Stimulated activated CD4-positive, alpha-beta T cell treated with anti-CD3 and anti-CD28 coated beads, Interleukin-2, amount 100 ng/mL, for 4 hours (primary cell): ENCODE measurements around the gene WDR93.

Experiments
- DNase-seq: peaks from one replicate; pipeline ENCODE4 v3.0.0-alpha.2; 2020; ENCODE audit warnings: low read depth

Gene WDR93

DNA sequence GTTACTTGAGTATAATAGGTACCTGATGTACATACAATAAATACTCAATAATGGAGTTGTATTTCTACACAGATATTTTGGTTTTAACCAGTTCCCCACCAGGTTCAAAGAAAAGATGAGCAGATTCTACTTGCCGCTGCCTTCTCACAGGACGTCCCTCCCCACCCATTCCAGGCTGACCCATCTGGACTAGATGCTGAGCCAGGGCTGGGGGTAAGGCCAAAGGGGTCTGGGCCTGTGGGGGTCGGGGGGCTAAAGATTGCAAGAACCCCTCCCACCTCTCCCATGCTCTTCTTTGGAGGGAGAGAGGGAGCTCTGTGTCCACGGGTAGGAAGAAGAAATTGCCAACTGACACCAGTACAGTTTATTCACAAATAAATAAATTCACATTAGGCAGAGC, 58.9 kb downstream of the WDR93 start:
- DNase-seq: no peak

DNA sequence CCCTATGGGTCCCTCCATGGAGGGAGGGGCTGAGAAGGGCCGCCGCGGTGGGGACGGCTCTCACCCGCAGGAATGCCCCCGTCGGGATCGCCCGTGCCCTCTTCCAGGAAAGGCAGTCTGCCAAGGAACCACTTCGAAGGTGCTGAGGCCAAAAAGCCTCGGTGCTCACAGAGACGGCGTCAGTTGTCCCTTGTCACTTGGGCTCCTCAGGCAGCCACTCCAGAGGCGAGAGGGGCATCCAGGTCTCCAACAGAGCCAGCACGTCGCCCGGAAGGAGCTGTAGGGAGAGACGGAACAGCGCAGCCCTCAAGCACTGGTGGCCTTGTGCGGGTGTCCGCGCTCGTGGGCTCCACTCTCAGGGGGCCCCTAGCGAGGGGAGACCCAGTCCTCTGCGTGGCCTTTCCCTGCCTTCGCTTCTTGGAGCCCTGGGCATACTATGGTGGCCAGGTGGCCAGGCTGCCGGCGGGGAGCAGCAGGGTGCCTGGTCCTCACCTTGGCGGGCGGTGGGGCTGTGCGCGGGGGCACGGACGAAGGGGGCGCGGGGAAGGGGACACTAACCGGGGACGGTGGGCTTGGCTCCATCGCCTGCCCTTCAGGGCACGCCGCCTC, 59.4 kb downstream of the WDR93 start:
- no peak for DNase-seq

DNA sequence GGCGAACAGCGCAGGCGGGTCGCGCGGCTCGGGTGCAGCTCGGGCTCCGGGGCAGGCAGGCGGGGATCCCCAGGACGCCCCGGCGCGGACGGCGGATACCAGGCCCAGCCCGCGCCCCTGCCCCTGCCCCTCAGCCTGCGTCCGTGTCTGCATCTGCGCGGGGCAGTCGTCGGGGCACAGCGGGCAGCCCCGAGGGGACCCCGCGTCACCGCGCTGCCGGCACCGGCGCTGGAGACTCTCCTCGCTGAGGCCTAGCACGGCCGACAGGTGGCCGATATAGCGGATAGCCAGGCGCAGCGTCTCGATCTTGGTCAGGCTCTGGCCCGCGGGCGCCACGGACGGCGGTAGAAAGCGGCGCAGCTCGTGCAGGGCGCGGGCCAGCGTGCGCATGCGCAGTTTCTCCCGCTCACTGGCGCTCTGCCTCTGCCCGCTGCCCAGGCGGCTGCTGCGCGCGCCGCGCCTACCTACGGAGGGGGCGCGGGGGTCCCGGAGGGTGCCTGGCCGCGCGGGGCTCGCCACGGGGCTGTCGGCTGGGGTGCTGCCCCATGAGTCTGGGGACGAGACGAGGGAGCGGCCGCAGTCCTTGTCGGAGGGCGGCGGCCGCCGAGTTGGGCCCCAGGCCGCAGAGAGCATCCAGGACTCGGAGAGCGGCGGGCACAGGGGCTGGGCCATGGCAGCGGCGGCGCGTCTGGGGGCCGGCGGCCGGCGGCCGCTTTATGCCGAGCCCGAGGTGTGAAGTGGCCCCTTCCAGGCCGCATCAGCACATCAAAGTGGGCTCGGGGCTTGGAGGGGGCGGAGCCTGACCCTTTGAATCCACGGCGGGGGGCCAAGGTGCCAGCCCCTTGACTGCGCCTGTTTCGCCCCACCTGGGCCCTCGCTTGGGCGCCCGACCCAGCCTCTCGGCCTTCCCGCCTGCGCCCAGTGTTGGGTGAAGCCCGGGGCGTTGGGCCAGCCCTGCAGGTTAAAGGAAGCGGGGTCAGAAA, 60.2 kb downstream of the WDR93 start, which contains the start of gene MESP1:
TSS of gene MESP1 (minus strand) at position 690 of the 983 bp plus-strand sequence. CDS start at position 672, 18 bp downstream.
- peak; percentile 77 for DNase-seq

DNA sequence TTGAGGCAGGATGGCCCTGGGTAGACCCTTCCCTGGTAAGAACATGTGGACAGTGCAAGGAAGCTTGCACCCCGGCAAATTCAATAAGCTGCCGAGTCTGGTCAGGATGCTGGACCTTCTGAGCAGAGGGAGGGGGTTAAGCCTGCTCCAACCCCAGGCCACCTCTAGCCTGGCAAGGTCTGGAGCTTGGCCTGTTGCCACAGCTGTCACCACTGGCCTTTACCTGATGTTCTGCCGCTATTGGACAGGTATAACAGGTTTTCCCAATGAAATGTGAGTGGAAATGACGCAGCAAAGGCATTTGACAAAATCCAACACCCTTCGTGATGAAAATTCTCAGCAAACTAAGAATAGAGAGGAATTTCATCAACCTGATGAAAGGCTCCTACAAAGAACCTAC, 61.1 kb downstream of the WDR93 start:
- DNase-seq: no peak

DNA sequence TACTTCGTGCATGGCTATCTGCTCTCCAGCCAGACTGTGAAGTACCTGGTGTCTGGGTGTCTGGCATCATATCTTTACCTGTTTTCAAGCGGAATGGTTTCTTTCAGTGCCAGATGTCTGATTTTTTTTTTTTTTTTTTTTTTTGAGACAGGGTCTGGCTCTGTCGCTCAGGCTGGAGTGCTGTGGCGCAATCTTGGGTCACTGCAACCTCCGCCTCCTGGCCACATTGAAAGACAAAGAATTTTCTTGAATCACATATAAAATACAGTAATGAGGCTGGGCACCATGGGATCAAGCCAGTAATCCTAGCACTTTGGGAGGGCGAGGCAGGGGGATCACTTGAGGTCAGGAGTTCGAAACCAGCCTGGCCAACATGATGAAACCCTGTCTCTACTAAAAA, 63.2 kb downstream of the WDR93 start:
- DNase-seq: no peak

DNA sequence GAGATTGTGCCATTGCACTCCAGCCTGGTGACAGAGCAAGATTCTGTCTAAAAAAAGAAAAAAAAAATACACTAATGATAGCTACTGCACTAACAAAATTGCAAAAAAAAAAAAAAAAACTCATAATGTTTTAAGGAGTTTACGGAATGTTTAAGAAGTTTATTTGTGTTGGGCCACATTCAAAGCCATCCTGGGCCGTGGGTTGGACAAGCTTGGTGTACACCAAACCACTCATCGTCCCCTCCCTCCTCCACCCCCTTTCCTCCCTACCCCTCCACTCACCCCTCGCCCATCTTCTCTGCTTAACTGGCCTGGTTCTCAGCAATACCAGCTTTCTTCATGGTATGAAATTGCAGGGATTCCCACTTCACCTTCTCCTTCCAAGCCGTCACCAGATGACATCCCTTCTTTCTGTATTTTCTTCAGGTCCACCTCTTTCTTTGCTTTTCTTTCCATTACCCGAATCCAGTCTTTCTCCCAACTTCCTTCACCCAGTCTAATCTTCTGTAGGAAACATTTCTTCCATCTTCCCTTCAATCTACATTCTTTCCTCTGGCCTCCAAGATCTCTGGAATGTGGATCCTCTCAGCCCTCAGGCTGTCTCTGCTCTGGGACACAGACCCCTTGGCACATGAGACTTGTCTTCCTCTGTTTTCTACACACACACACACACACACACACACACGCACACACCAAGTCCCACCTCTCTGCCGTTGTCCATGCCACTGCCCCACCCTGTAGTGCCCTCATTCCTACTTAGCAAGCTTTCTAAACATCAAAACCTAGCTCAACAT, 63.9 kb downstream of the WDR93 start:
- no peak for DNase-seq

DNA sequence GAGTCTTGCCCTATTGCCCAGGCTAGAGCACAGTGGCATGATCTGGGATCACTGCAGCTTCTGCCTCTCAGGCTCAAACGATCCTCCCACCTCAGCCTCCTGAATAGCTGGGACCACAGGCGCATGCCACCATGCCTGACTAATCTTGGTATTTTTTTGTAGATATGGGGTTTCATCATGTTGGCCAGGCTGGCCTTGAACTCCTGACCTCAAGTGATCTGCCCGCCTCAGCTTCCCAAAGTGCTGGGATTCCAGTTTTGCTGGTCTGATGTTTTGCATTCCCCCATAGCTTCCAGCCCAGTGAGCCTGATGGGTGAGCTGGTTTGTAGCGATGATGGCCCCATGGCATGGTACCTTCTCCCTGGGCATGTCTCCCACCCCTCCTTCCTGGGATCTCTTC, 65.1 kb downstream of the WDR93 start:
- DNase-seq: no peak

DNA sequence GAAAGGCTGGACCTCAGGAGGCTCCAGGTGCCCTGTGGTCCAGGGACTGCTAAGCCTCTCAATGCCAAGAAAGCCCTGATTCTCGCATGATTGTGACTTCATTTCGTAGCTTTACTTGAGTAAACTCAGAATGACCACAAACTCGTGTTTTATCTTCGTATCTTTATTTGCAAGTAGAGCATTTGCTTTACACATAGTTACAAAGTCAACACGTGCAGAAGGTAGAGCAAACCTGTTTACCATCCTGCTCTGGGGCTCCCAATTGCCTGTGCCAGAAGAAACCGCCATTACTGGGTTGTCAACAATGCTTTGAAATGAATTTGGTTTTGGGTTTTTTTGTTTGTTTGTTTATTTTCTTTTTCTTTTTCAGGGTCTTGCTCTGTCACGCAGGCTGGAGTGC, 66.3 kb downstream of the WDR93 start:
- DNase-seq: no peak

DNA sequence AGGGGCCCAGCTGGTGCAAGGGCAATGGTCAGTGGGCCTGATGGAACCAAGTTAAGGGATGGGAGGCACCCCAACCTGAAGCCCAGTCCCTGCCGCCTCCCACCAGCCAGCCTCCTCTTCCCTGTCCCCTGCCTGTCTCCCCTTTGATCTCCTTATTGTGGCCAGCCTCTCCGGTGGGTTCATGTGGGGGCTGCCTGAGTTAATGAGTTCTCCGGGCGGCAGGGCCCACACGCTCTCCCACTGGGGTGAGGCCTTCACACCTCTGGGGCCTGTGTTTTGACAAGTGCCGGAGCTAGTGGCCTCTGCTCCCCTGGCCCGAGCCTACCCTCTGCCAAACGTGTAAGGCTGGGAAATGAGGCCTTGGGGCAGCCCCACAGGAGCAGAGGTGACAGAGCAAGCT, 67.7 kb downstream of the WDR93 start:
- DNase-seq: no peak

DNA sequence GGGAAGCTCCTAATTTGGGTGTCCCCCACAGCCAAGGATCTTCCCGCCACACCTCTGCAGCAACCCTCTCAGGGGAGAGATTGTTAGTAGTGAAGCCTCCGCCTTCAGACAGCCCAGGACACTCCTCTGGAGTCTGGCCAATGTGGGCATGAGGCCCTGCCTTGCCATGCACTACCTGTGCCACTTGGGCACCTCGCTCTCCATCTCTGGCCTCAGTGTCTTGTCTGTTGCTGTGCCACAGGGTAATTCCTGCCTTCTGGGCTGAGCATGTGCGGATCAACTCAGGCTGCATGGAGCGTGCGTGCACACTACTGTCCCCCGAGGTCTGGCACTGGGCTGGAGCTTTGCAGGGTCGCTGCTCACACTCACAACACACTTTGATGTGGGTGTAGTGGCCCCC, 68.4 kb downstream of the WDR93 start:
- DNase-seq: no peak

DNA sequence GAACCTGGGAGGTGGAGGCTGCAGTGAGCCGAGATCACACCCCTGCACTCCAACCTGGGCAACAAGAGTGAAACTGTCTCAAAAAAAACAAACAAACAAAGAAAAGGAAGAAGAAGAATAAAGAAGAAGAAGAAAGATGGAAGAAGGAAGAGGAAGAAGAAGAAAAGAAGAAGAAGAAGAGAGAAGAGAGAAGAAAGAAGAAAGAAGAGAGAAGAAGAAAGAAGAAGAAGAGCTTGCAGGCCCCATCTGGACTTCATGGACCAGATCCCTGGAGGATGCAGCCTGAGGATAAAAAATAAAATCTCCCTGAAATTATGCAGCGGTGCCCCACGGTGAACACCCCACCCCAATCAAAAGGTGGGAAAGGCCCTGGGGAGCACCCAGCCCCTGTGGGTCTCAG, 69.2 kb downstream of the WDR93 start:
- DNase-seq: no peak

DNA sequence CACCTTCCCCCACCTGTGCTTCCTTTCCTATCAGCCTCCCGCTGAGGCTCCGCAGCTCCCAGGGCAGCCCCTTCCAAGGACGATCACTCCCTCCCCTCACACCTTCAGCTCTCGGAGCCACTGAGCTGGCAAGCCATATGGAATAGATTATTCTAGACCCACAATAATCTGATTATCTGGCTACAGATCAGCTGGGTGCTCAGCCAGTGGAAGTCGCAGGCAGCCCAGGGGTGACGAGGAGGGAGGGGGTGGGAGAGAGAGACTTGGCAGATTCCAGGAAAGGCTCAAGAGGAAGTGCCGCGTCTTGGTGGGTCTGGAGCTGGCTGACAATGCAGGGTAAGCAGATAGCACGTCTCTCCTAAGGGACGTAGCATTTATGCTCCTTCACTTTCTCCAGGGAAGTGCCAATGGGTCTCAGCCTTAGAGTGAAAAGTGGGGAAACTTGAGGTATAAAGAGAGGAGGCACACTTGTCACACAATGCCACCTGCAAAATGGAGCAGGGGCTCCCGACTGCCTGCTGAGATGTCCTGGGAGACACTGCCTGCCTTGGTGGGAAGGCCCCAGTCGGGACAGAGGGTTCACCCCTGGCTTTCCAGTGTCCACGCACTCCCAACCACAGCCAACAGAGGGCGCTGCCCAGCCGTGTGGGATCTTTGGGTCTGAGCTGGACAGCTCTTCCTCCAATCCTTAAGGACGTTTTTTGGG, 69.8 kb downstream of the WDR93 start:
- DNase-seq: peak; percentile 30

DNA sequence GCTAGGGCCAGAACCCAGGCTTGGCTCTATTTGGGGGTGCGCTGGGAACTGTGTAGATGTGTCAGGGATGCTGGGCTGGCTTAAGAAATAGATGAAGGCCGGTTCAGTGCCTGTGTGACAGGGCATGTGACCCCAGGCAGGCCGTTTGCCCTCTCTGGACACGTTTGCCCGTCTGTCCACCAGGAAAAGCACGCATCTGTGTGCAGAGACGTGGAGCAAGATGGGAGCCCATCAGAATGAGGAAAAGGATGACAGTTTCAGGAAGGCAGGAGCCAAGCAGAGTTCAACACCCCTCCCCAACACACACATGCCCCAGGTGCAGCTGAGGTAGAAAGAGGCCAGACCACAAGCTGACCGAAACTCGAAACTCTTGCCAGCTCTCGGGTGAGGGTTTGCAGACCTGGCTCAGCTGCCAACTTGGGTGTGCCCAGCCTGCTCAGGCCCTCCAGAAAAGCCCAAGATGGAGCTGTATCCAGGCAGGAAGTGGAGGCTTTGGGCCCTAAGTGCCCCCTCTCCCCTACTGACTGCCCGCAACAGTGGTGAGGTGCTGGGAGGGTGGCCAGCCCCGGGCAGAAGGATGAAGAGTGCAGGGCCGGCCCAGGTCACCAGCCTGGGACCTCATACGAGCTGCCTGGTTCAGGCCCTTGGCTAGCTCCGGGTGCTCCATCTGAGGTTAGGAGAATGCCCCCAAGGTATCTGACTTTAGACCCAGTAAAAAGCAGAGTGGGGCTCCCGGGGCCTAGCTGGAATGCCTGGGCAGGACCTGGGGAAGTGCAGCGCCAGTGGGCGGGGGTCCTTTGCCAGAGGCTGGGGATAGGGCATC, 70.6 kb downstream of the WDR93 start:
- DNase-seq: no peak

DNA sequence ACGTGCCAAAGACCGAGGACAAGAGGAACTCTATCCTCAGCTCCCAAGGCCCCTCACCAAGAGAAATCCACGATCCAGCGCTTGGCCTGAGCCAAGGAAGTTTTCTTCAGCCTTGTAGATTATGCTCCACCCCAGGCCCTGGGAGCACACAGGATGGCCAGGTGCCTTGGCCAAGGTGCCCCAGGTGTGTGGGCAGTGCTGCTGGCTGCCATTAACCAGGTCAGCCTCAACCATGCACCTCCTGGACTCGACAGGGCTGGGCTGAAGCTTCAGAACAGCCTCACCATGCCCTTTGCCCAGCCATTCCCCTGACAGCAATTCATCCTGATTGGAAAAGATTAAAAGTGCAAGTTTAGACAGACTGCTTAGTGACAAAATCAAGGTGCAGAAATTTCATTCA, 71.3 kb downstream of the WDR93 start:
- no peak for DNase-seq

DNA sequence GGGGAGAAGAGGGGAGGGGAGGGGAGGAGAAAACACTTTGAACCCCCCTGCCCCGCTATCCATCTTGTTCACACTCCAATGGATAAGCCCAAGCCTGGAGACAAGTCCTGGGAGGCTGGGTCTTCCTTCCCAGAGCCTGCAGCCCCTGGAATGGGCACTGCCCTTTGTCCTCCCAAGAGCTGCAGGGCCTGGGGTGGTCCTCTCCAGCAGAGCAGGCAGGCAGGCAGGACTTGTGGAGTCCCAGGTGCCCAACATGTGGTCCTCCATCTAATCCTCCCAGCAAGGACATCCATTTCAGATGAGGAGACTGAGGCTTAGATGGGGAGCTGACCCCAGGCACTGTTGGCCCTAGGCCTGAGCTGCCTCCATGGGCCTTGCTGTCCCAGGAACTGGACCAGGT, 75.1 kb downstream of the WDR93 start:
- no peak for DNase-seq

DNA sequence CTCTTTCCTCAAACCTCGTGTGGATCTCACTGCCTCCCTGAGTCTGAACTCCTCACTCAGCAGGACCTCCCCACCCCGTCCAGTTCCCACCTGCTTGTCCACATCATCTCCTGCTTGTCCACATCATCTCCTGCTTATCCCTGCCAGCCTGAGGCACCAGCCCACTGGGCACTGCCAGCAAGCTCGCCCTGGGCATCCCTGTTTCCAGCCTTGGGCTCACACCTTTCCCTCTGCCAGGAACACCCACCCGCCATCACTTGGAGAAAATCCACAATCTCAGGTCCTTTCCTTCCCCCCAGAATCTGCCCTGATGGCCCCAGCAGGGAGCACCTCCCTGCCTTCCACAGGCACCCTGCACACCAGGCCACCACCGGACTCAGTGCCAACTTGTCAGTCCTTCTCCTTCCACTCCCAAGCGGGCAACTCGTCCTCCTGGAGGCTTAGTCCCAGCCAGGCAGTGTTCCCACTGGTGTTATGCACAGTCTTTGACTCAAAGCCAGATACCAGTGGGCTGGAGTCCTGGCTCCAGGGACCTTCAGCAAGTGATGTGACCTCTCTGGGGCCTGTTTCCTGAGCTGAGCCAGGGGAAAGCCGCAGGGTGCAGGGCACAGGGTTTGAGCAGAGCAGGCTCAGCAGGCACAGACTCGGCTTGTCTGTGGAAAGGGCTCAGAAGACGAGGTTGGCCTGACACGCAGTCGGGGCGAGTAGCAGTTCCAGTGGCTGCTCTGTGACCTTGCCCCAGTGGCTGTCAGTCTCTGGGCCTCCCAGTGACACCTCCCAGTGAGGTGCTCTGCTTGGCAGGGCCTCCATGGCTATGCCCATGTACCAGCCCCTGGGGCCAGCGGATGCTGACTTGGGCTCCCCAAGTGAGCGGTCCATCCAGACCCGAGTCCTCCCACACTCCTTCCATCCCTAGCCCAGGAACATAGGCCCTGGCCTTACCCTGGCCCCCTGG, 76.0 kb downstream of the WDR93 start:
- DNase-seq: no peak

DNA sequence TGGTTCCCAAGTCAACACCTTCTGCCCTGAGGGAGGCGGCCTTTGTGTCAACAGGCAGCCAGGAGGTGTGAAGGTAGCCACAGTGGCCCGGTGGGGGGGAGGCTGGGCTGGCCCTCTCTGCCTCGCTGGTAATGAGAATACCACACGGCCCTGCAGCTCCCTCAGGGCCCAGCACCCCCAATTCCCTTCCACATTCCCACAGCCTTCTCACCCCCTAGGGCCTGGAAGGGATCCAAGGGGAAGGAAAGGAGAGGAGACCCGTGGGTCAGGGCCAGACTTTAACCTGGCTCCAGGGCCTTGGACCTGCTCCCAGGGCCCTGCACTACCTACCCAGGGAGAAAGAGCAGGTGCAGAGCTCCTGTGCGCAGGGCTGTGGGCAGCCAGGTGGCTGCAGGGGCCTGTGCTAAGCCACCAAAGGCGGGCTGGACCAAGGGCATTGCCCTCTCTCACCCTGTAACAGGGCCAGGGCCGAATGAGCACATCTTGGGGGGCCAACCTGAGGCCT, 76.9 kb downstream of the WDR93 start:
- DNase-seq: no peak

DNA sequence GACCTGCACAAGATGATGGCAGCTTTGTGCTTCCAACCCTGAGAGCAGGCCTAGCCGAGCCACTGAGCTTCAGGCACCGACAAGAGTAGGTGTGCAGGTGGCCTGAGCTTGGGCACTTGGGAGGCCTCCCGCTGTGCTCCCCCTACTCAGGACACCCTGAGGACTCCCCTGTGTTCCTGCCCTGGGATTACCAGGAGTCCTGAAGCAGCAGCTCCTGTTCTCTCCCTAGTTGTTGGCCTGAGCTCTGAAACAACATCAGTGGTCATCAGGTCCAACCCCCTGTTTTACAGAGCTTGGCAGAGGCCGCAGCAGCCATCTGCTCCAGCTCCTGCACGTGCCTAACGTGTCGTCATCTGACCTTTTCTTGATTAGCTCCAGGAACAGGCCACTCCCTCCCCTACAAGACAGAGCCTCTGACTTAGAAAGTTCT, 77.5 kb downstream of the WDR93 start:
- no peak for DNase-seq

DNA sequence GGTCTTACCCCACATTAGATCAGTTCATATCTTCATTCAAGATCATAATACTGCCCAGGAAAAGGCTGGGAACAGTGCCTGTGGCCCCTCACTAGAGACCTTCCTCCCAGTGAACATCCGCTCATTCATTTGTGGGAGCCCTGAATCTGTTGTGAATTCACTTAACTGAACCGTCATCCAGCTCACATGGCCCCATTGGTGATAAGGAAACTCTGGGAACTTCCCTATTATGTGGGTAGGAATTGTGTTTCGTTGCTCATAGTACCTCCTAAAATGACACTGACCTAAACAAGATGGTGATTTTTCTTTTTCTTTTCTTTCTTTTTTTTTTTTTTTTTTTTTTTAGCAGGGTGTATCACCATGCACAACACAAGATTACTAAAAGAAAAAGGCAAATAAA, 78.8 kb downstream of the WDR93 start:
- DNase-seq: no peak

DNA sequence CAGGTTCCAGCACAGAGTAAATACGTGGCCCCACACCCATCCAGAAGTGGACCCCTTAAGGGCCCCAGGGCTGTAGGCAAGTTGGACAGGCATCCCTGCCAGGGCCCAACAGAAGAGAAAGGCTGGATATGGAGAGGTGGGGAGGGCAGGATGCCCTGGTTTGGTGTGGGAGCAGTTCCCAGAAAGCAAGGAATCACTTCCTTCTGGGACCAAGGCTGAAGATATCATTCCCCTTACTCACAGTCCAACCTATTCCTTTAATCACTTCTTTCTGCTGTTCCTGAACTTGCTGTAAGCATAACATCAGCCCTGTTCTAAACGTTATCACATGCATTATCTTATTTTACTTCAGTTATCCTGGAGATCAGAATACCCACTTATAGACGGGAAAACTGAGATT, 79.4 kb downstream of the WDR93 start:
- DNase-seq: no peak
